GM19468 (cell line): ENCODE measurements around the gene FGGY.

Experiments used
- ATAC-seq: cut with Tn5 transposase; IDR thresholded peaks from one replicate; pipeline ENCODE4 v1.9.1; 2021; ENCODE audit warnings: mild to moderate bottlenecking, moderate library complexity, moderate number of reproducible peaks; ENCODE audit not compliant: unreplicated experiment; ENCODE audit errors: extremely low read depth

The FGGY gene

GRCh38 chr1:59310549-59311250 lies 13.8 kb downstream of the FGGY start:
- ATAC-seq, result no peak

- no peak for ATAC-seq
Measured at GRCh38 chr1:59314776-59315528, 18.1 kb downstream of the FGGY start.

GRCh38 chr1:59315529-59316463 lies 18.9 kb downstream of the FGGY start:
- ATAC-seq, result no peak

- ATAC-seq, result peak; percentile 10
Measured at GRCh38 chr1:59316497-59317128, 19.7 kb downstream of the FGGY start.

- no peak for ATAC-seq
Measured at GRCh38 chr1:59317343-59317742, 20.4 kb downstream of the FGGY start.

- no peak for ATAC-seq
Measured at GRCh38 chr1:59317780-59318179, 20.9 kb downstream of the FGGY start.

- no peak for ATAC-seq
Measured at GRCh38 chr1:59318271-59318860, 21.5 kb downstream of the FGGY start.

GRCh38 chr1:59322394-59322793 lies 25.5 kb downstream of the FGGY start:
- no peak for ATAC-seq

- no peak for ATAC-seq
Measured at GRCh38 chr1:59322814-59323213, 25.9 kb downstream of the FGGY start.

- ATAC-seq, result no peak
Measured at GRCh38 chr1:59323879-59324278, 27.0 kb downstream of the FGGY start.

- no peak for ATAC-seq
Measured at GRCh38 chr1:59328353-59328752, 31.5 kb downstream of the FGGY start.

GRCh38 chr1:59329412-59330053 lies 32.6 kb downstream of the FGGY start:
- ATAC-seq, result no peak

- no peak for ATAC-seq
Measured at GRCh38 chr1:59331686-59332620, 35.1 kb downstream of the FGGY start.

- no peak for ATAC-seq
Measured at GRCh38 chr1:59332983-59333382, 36.1 kb downstream of the FGGY start.

- ATAC-seq, result no peak
Measured at GRCh38 chr1:59333626-59334277, 36.9 kb downstream of the FGGY start.

GRCh38 chr1:59340411-59341307 lies 43.8 kb downstream of the FGGY start:
- ATAC-seq, result peak; percentile 50
